Measurements from ENCODE around the gene USP48. TPM values are rescaled to one million over a fixed set of nuclear protein-coding genes. Genes with fewer than 3 reads are reported as not detected.

USP48 gene
- total RNA-seq, 2 donors from 2014 or later: 36.2 to 47.5 TPM

GRCh38 chr1:21657456-21658190 lies 125.3 kb downstream of the USP48 start:
- Histone ChIP-seq H3K4me3 (no peak overlapping the region), H3K27ac (no peak overlapping the region), H3K36me3 (no peaks in the 10 kb centered on the region), H3K4me1 (replicated peaks) (no peaks in the 10 kb centered on the region), H3K27me3 (replicated peaks; ENCODE audit: insufficient read depth) (no peaks in the 10 kb centered on the region), H3K9me3 (no peaks in the 10 kb centered on the region)
- DNase-seq (ENCODE audit: low spot score): no peak
- TF ChIP-seq, protein P1, sequence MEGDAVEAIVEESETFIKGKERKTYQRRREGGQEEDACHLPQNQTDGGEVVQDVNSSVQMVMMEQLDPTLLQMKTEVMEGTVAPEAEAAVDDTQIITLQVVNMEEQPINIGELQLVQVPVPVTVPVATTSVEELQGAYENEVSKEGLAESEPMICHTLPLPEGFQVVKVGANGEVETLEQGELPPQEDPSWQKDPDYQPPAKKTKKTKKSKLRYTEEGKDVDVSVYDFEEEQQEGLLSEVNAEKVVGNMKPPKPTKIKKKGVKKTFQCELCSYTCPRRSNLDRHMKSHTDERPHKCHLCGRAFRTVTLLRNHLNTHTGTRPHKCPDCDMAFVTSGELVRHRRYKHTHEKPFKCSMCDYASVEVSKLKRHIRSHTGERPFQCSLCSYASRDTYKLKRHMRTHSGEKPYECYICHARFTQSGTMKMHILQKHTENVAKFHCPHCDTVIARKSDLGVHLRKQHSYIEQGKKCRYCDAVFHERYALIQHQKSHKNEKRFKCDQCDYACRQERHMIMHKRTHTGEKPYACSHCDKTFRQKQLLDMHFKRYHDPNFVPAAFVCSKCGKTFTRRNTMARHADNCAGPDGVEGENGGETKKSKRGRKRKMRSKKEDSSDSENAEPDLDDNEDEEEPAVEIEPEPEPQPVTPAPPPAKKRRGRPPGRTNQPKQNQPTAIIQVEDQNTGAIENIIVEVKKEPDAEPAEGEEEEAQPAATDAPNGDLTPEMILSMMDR (IDR thresholded peaks at IDR 0.05): no peak
- TF ChIP-seq POLR2AphosphoS5 (IDR thresholded peaks at IDR 0.05): no peak
- TF ChIP-seq POLR2A (IDR thresholded peaks at IDR 0.05): no peak
- 69% methylated on average over 10 of the region's 10 CpGs for WGBS
- intact Hi-C loops (cut with DNase I): loop anchor here (5.0 to 10.0 kb wide), 3 partner anchors 145 to 403 kb away; no protein-coding TSS in a partner anchor

DNA sequence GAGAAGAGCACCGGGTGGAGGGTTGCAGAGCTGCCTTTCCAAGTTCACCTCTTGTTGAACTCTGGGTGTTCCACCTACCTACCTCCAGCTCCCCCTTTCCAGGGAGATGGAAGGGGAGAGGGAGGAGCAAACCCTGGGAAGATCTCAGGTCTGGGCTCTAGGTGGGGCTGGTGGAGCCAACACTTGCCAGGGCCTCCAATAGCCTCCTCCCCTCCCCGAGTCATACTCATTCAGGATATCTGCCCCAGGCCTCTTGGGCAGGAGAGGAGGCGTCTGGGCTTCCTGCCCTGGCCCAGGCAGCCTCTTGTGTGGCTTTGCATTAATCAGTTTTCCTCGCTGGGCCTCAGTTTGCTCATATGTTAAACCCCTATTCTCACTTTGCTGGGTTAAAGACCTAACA lies 127.2 kb downstream of the USP48 start:
- intact Hi-C loops (cut with DNase I): loop anchor here (5.0 to 10.0 kb wide), 3 partner anchors 143 to 401 kb away; no protein-coding TSS in a partner anchor

GRCh38 chr1:21655259-21655658 lies 127.7 kb downstream of the USP48 start:
- H3K4me3 ChIP-seq: no peak overlapping the region
- H3K36me3 ChIP-seq: no peaks in the 10 kb centered on the region
- 86% methylated on average over 4 of the region's 4 CpGs for WGBS
- H3K27ac ChIP-seq: no peak overlapping the region
- H3K27me3 ChIP-seq (replicated peaks; ENCODE audit: insufficient read depth): no peaks in the 10 kb centered on the region
- H3K4me1 ChIP-seq (replicated peaks): peaks cover 5% of the 10 kb centered on the region
- TF ChIP-seq POLR2AphosphoS5 (IDR thresholded peaks at IDR 0.05): no peak
- TF ChIP-seq, protein P1 (IDR thresholded peaks at IDR 0.05): no peak
- no peak for TF ChIP-seq POLR2A (IDR thresholded peaks at IDR 0.05)
- no peak for DNase-seq (ENCODE audit: low spot score)
- H3K9me3 ChIP-seq: no peaks in the 10 kb centered on the region
- intact Hi-C loops (cut with DNase I): loop anchor here (5.0 to 10.0 kb wide), 3 partner anchors 143 to 400 kb away; no protein-coding TSS in a partner anchor

More for the DNA sequence above, 127.2 kb downstream of the USP48 start:
- Histone ChIP-seq H3K36me3 (no peaks in the 10 kb centered on the region), H3K4me3 (no peak overlapping the region), H3K4me1 (replicated peaks) (peaks cover 3% of the 10 kb centered on the region), H3K27me3 (replicated peaks; ENCODE audit: insufficient read depth) (no peaks in the 10 kb centered on the region), H3K27ac (no peak overlapping the region), H3K9me3 (no peaks in the 10 kb centered on the region)
- 38% methylated on average over 4 of the region's 4 CpGs for WGBS
- DNase-seq (ENCODE audit: low spot score): no peak
- TF ChIP-seq, protein P1 (IDR thresholded peaks at IDR 0.05): no peak
- TF ChIP-seq POLR2AphosphoS5 (IDR thresholded peaks at IDR 0.05): no peak
- no peak for TF ChIP-seq POLR2A (IDR thresholded peaks at IDR 0.05)

GRCh38 chr1:21654209-21654608 lies 128.7 kb downstream of the USP48 start:
- intact Hi-C loops (cut with DNase I): loop anchor here (10.0 kb wide), 1 partner anchor 399 kb away; no protein-coding TSS in a partner anchor
- H3K9me3 ChIP-seq: no peaks in the 10 kb centered on the region
- DNase-seq (ENCODE audit: low spot score): no peak
- WGBS: 88% methylated on average over 6 of the region's 6 CpGs
- no peaks in the 10 kb centered on the region for H3K27me3 ChIP-seq (replicated peaks; ENCODE audit: insufficient read depth)
- no peak overlapping the region for H3K4me3 ChIP-seq
- TF ChIP-seq POLR2AphosphoS5 (IDR thresholded peaks at IDR 0.05): no peak
- TF ChIP-seq, protein P1 (IDR thresholded peaks at IDR 0.05): no peak
- TF ChIP-seq POLR2A (IDR thresholded peaks at IDR 0.05): no peak
- H3K36me3 ChIP-seq: no peaks in the 10 kb centered on the region
- peaks cover 5% of the 10 kb centered on the region for H3K4me1 ChIP-seq (replicated peaks)
- no peak overlapping the region for H3K27ac ChIP-seq

- Histone ChIP-seq H3K27ac (no peak overlapping the region), H3K4me1 (replicated peaks) (peaks cover 5% of the 10 kb centered on the region), H3K9me3 (no peaks in the 10 kb centered on the region), H3K36me3 (no peaks in the 10 kb centered on the region), H3K27me3 (replicated peaks; ENCODE audit: insufficient read depth) (no peaks in the 10 kb centered on the region), H3K4me3 (no peak overlapping the region)
- 75% methylated on average over 6 of the region's 6 CpGs for WGBS
- no peak for TF ChIP-seq POLR2AphosphoS5 (IDR thresholded peaks at IDR 0.05)
- TF ChIP-seq, protein P1 (IDR thresholded peaks at IDR 0.05): no peak
- no peak for TF ChIP-seq POLR2A (IDR thresholded peaks at IDR 0.05)
- DNase-seq (ENCODE audit: low spot score): no peak
- intact Hi-C loops (cut with DNase I): loop anchor here (10.0 kb wide), 1 partner anchor 399 kb away; no protein-coding TSS in a partner anchor
Observed at GRCh38 chr1:21653744-21654100, 129.2 kb downstream of the USP48 start.

Data from prostate gland (tissue), 2 donors.